ENCODE results near the gene NKX6-1. TPM values are rescaled to one million over a fixed set of nuclear protein-coding genes. Genes with fewer than 3 reads are reported as not detected.

NKX6-1 gene
- total RNA-seq, 1 experiment from 2014 or later = 0.09 TPM

- Histone ChIP-seq H4K91ac (ENCODE audit: insufficient read length, low read depth, low read length) (no peak overlapping the region), H2BK120ac (ENCODE audit: low read depth, low read length, poor library complexity, severe bottlenecking) (no peak overlapping the region), H3K23ac (ENCODE audit: insufficient read length, low read depth, low read length) (no peak overlapping the region), H3K79me1 (ENCODE audit: insufficient read depth, low read depth, low read length, poor library complexity, severe bottlenecking) (no peaks in the 10 kb centered on the region), H3K4me1 (ENCODE audit: insufficient read depth, low read length) (0 out of 2 replicates have a peak, but pooled peaks cover 2% of the 10 kb centered on the region), H4K8ac (replicated peaks; ENCODE audit: insufficient read length, low read depth, low read length) (no peak overlapping the region), H4K20me1 (ENCODE audit: control insufficient read depth, insufficient read depth, insufficient read length) (no peaks in the 10 kb centered on the region), H4K5ac (ENCODE audit: insufficient read length, low read depth, low read length) (no peak overlapping the region), H3T11ph (ENCODE audit: low read length) (no peak overlapping the region), H3K27me3 (ENCODE audit: insufficient read depth, low read length) (no peaks in the 10 kb centered on the region), H3K27ac (ENCODE audit: insufficient read length, low read depth, low read length) (no peak overlapping the region), H3K18ac (ENCODE audit: insufficient read length, low read depth, low read length) (no peak overlapping the region), H3K14ac (ENCODE audit: insufficient read depth, low read length) (no peak overlapping the region), H3K56ac (ENCODE audit: insufficient read length, low read depth, low read length) (no peak overlapping the region), H2AFZ (ENCODE audit: low read length) (no peak overlapping the region), H3K9me3 (ENCODE audit: control insufficient read depth, low read depth, low read length) (no peaks in the 10 kb centered on the region), H3K9ac (ENCODE audit: extremely low read depth, insufficient read length, low read length) (no peak overlapping the region), H3K4me2 (ENCODE audit: insufficient read depth, insufficient read length, low read length) (no peak overlapping the region), H3K23me2 (ENCODE audit: insufficient read length, low read depth, low read length, poor library complexity, severe bottlenecking) (no peaks in the 10 kb centered on the region), H2BK5ac (ENCODE audit: insufficient read length, low read length) (no peak overlapping the region), H2BK12ac (ENCODE audit: insufficient read length, low read depth, low read length) (no peak overlapping the region), H2BK15ac (ENCODE audit: low read depth, low read length) (no peak overlapping the region), H2AK5ac (ENCODE audit: insufficient read length, low read length) (no peak overlapping the region), H2BK20ac (ENCODE audit: low read depth, low read length, poor library complexity, severe bottlenecking) (no peak overlapping the region), H3K79me2 (ENCODE audit: insufficient read depth, low read length) (no peaks in the 10 kb centered on the region), H3K4ac (ENCODE audit: low read depth, low read length) (no peak overlapping the region)
- peaks cover 3 to 7% of the 10 kb centered on the region in 2 experiments; a peak in 4 of 5 replicates for H3K9me3 Mint-ChIP-seq
- no peak for DNase-seq
- peaks cover 0 to 6% (median 2%) of the 10 kb centered on the region in 3 experiments; a peak in 2 of 7 replicates for H3K36me3 Mint-ChIP-seq (ENCODE audit: insufficient read depth in 1 of 3, low read depth in 3 of 3)
- WGBS (ENCODE audit: extremely low coverage, insufficient read length, low lambda C conversion rate) = no CpG with 5 or more reads among the region's 2 CpGs
- no peak for TF ChIP-seq CTCF (conservative IDR thresholded peaks at IDR 0.05)
- H3K27me3 Mint-ChIP-seq (ENCODE audit: low read depth) = no peaks in the 10 kb centered on the region
- H3K27ac Mint-ChIP-seq = no peak overlapping the region
- peaks cover 5 to 6% of the 10 kb centered on the region in 2 experiments for H3K4me1 Mint-ChIP-seq
- H3K4me3 Mint-ChIP-seq = no peak overlapping the region
These were observed 32.6 kb upstream of the NKX6-1 start for GRCh38 chr4:84531689-84532088.
